ENCODE data around the gene ENTPD2. TPM values are rescaled to one million over a fixed set of nuclear protein-coding genes. Genes with fewer than 3 reads are reported as not detected.

Gene ENTPD2
- total and polyA plus RNA-seq, 4 donors = 5.7 to 50.7 (median 28.5) TPM

- Histone ChIP-seq H3K27me3 (ENCODE audit: control insufficient read depth, insufficient read depth, low read length) (peaks cover 2% of the 10 kb centered on the region), H3K4me3 (ENCODE audit: low read depth, low read length) (no peak overlapping the region), H3K4me1 (ENCODE audit: control insufficient read depth, insufficient read depth, low read length) (peaks cover 24% of the 10 kb centered on the region), H3K9me3 (ENCODE audit: control insufficient read depth, insufficient read depth, low read length) (no peaks in the 10 kb centered on the region), H3K36me3 (ENCODE audit: control insufficient read depth, insufficient read depth, low read length) (peaks cover 34% of the 10 kb centered on the region), H3K27ac (ENCODE audit: low read depth, low read length) (no peak overlapping the region)
- WGBS (ENCODE audit: insufficient coverage) = no CpG with 5 or more reads among the region's 5 CpGs
- no peak for DNase-seq (ENCODE audit: low read depth in 4 of 6, low spot score in 6 of 6)
Observed at GRCh38 chr9:137088121-137088520, 34.3 kb upstream of the ENTPD2 start.

GRCh38 chr9:137087409-137087925 lies 33.6 kb upstream of the ENTPD2 start:
- peak in 1 of 6 donors; percentile 10 for DNase-seq (ENCODE audit: low read depth in 4 of 6, low spot score in 6 of 6)
- 6% methylated on average over 20 of the region's 22 CpGs for WGBS (ENCODE audit: insufficient coverage)
- H3K27ac ChIP-seq (ENCODE audit: low read depth, low read length) = peak overlapping the region; percentile 89

GRCh38 chr9:137086531-137087408 lies 32.9 kb upstream of the ENTPD2 start, which contains the start of gene MAN1B1:
Gene MAN1B1, plus strand, starts transcription at chr9:137086985. Its CDS starts 15 bp downstream, at chr9:137087000.
- Histone ChIP-seq H3K4me3 (ENCODE audit: low read depth, low read length) (peak within 1 kb of the TSS; percentile 80), H3K27ac (ENCODE audit: low read depth, low read length) (peak within 1 kb of the TSS; percentile 89), H3K9me3 (ENCODE audit: control insufficient read depth, insufficient read depth, low read length) (no peaks in the 10 kb centered on the region), H3K27me3 (ENCODE audit: control insufficient read depth, insufficient read depth, low read length) (peaks cover 12% of the 10 kb centered on the region), H3K4me1 (ENCODE audit: control insufficient read depth, insufficient read depth, low read length) (peaks cover 24% of the 10 kb centered on the region), H3K36me3 (ENCODE audit: control insufficient read depth, insufficient read depth, low read length) (peaks cover 38% of the 10 kb centered on the region)
- DNase-seq (ENCODE audit: low read depth in 4 of 6, low spot score in 6 of 6) = peak; percentile 88 to 99 (median 94)
- WGBS (ENCODE audit: insufficient coverage) = under 1% methylated on average over 101 of the region's 101 CpGs

More at GRCh38 chr9:137087409-137087925, 33.6 kb upstream of the ENTPD2 start:
- Histone ChIP-seq H3K9me3 (ENCODE audit: control insufficient read depth, insufficient read depth, low read length) (no peaks in the 10 kb centered on the region), H3K27me3 (ENCODE audit: control insufficient read depth, insufficient read depth, low read length) (peaks cover 7% of the 10 kb centered on the region), H3K4me3 (ENCODE audit: low read depth, low read length) (peak overlapping the region; percentile 80), H3K4me1 (ENCODE audit: control insufficient read depth, insufficient read depth, low read length) (peaks cover 24% of the 10 kb centered on the region), H3K36me3 (ENCODE audit: control insufficient read depth, insufficient read depth, low read length) (peaks cover 38% of the 10 kb centered on the region)

- peaks cover 15% of the 10 kb centered on the region for H3K27me3 ChIP-seq (ENCODE audit: control insufficient read depth, insufficient read depth, low read length)
- DNase-seq (ENCODE audit: low read depth in 4 of 6, low spot score in 6 of 6) = peak in 2 of 6 donors; percentile 23 to 33
- no peaks in the 10 kb centered on the region for H3K9me3 ChIP-seq (ENCODE audit: control insufficient read depth, insufficient read depth, low read length)
- peaks cover 24% of the 10 kb centered on the region for H3K4me1 ChIP-seq (ENCODE audit: control insufficient read depth, insufficient read depth, low read length)
- 2% methylated on average over 57 of the region's 58 CpGs for WGBS (ENCODE audit: insufficient coverage)
- peaks cover 32% of the 10 kb centered on the region for H3K36me3 ChIP-seq (ENCODE audit: control insufficient read depth, insufficient read depth, low read length)
- H3K4me3 ChIP-seq (ENCODE audit: low read depth, low read length) = peak overlapping the region; percentile 80
- peak overlapping the region; percentile 89 for H3K27ac ChIP-seq (ENCODE audit: low read depth, low read length)
Observed at GRCh38 chr9:137085920-137086530, 32.2 kb upstream of the ENTPD2 start.

GRCh38 chr9:137084526-137084925 lies 30.7 kb upstream of the ENTPD2 start:
- H3K27me3 ChIP-seq (ENCODE audit: control insufficient read depth, insufficient read depth, low read length) = peaks cover 30% of the 10 kb centered on the region
- H3K27ac ChIP-seq (ENCODE audit: low read depth, low read length) = no peak overlapping the region
- no peak overlapping the region for H3K4me3 ChIP-seq (ENCODE audit: low read depth, low read length)
- no peaks in the 10 kb centered on the region for H3K9me3 ChIP-seq (ENCODE audit: control insufficient read depth, insufficient read depth, low read length)
- peaks cover 21% of the 10 kb centered on the region for H3K4me1 ChIP-seq (ENCODE audit: control insufficient read depth, insufficient read depth, low read length)
- 97% methylated on average over 6 of the region's 9 CpGs for WGBS (ENCODE audit: insufficient coverage)
- no peak for DNase-seq (ENCODE audit: low read depth in 4 of 6, low spot score in 6 of 6)
- H3K36me3 ChIP-seq (ENCODE audit: control insufficient read depth, insufficient read depth, low read length) = peaks cover 28% of the 10 kb centered on the region

GRCh38 chr9:137083394-137084004 lies 29.6 kb upstream of the ENTPD2 start:
- Histone ChIP-seq H3K27me3 (ENCODE audit: control insufficient read depth, insufficient read depth, low read length) (peaks cover 40% of the 10 kb centered on the region), H3K9me3 (ENCODE audit: control insufficient read depth, insufficient read depth, low read length) (no peaks in the 10 kb centered on the region), H3K4me3 (ENCODE audit: low read depth, low read length) (no peak overlapping the region), H3K4me1 (ENCODE audit: control insufficient read depth, insufficient read depth, low read length) (peaks cover 24% of the 10 kb centered on the region), H3K36me3 (ENCODE audit: control insufficient read depth, insufficient read depth, low read length) (peaks cover 27% of the 10 kb centered on the region), H3K27ac (ENCODE audit: low read depth, low read length) (no peak overlapping the region)
- WGBS (ENCODE audit: insufficient coverage) = 63% methylated on average over 9 of the region's 12 CpGs
- DNase-seq (ENCODE audit: low read depth in 4 of 6, low spot score in 6 of 6) = no peak

GRCh38 chr9:137082925-137083290 lies 29.0 kb upstream of the ENTPD2 start:
- Histone ChIP-seq H3K9me3 (ENCODE audit: control insufficient read depth, insufficient read depth, low read length) (no peaks in the 10 kb centered on the region), H3K27ac (ENCODE audit: low read depth, low read length) (no peak overlapping the region), H3K4me3 (ENCODE audit: low read depth, low read length) (no peak overlapping the region), H3K4me1 (ENCODE audit: control insufficient read depth, insufficient read depth, low read length) (peaks cover 30% of the 10 kb centered on the region), H3K36me3 (ENCODE audit: control insufficient read depth, insufficient read depth, low read length) (peaks cover 27% of the 10 kb centered on the region), H3K27me3 (ENCODE audit: control insufficient read depth, insufficient read depth, low read length) (peaks cover 46% of the 10 kb centered on the region)
- DNase-seq (ENCODE audit: low read depth in 4 of 6, low spot score in 6 of 6) = no peak
- WGBS (ENCODE audit: insufficient coverage) = 70% methylated on average over 7 of the region's 8 CpGs

GRCh38 chr9:137082222-137082924 lies 28.5 kb upstream of the ENTPD2 start:
- no peaks in the 10 kb centered on the region for H3K9me3 ChIP-seq (ENCODE audit: control insufficient read depth, insufficient read depth, low read length)
- H3K4me3 ChIP-seq (ENCODE audit: low read depth, low read length) = no peak overlapping the region
- no peak for DNase-seq (ENCODE audit: low read depth in 4 of 6, low spot score in 6 of 6)
- peaks cover 27% of the 10 kb centered on the region for H3K36me3 ChIP-seq (ENCODE audit: control insufficient read depth, insufficient read depth, low read length)
- H3K27me3 ChIP-seq (ENCODE audit: control insufficient read depth, insufficient read depth, low read length) = peaks cover 50% of the 10 kb centered on the region
- peaks cover 28% of the 10 kb centered on the region for H3K4me1 ChIP-seq (ENCODE audit: control insufficient read depth, insufficient read depth, low read length)
- WGBS (ENCODE audit: insufficient coverage) = 86% methylated on average over 13 of the region's 16 CpGs
- no peak overlapping the region for H3K27ac ChIP-seq (ENCODE audit: low read depth, low read length)
